Ovary (tissue), 9 donors: ENCODE results near the gene TTC7B. TPM values are rescaled to one million over a fixed set of nuclear protein-coding genes. Genes with fewer than 3 reads are reported as not detected.
A peak's percentile ranks its signal among the peaks of the same experiment; 100 is the strongest.

ENCODE experiments used
- DNase-seq, 5 donors: peaks; one replicate each; pipeline ENCODE4 v3.0.0-alpha.2; 2019 to 2020
- H3K27ac ChIP-seq, 2 donors: fragments of 200-600 bp; one replicate each; pipeline versions ENCODE4 v1.5.1 to v1.8.0; 2019 to 2022
- H3K27me3 ChIP-seq: fragments of 200-600 bp; one replicate; pipeline ENCODE4 v1.8.0; 2022
- H3K36me3 ChIP-seq: fragments of 200-600 bp; sonication (generic); one replicate; pipeline ENCODE4 v1.5.1; 2019
- H3K4me1 ChIP-seq: one replicate; pipeline ENCODE4 v1.8.1; 2013; ENCODE audit warnings: mild to moderate bottlenecking, moderate library complexity; ENCODE audit not compliant: insufficient read depth
- H3K4me3 ChIP-seq: fragments of 200-600 bp; sonication (generic); one replicate; pipeline ENCODE4 v1.5.1; 2017
- H3K9me3 ChIP-seq, 2 donors: fragments of 200-600 bp in 1 of 2; sonication (generic) in 1 of 2; one replicate each; pipeline versions ENCODE4 v1.5.1 to v1.8.1; 2013 to 2019; ENCODE audit warnings: mild to moderate bottlenecking in 1 of 2, moderate library complexity in 1 of 2
- EP300 ChIP-seq: sonication (generic); formaldehyde crosslinking; IDR thresholded peaks from one replicate; pipeline ENCODE4 v1.6.1; 2017; ENCODE audit warnings: antibody characterized with exemption
- POLR2A ChIP-seq: fragments of 450-650 bp; IDR thresholded peaks from one replicate; pipeline ENCODE4 v1.6.1; 2017; ENCODE audit warnings: antibody characterized with exemption, mild to moderate bottlenecking, moderate library complexity
- WGBS, 3 donors: extraction: QIAGEN DNeasy Blood & Tissue Kit in 1 of 3; methylation state at CpG; one replicate each; pipeline versions ENCODE4 v1.1.5 to v1.1.7; 2013 to 2017; 5-methylcytosine and 5-hydroxymethylcytosine counted together
- intact Hi-C, 4 donors: fragments of 100-400 bp; cut with DNase I; formaldehyde crosslinking; loops; one replicate each; pipeline versions ENCODE4 v1.11.0 to v1.15.1; 2022 to 2023
- polyA plus RNA-seq, 2 donors: library from polyadenylated mRNA; stranded (reverse); fragments of 200-250 nt in 1 of 2; fragments of 350-450 nt in 1 of 2; fragmentation: Illumina TruSeq in 1 of 2; extraction: RNeasy Lipid Tissue Mini Kit (QIAGEN cat#74804) in 1 of 2; gene quantifications; one replicate each; pipeline ENCODE4 v1.2.3, GENCODE V29; 2013 to 2014
- total RNA-seq, 7 donors: library from RNA; depleted of rRNA in 2 of 7; stranded (reverse); fragments of >200 nt in 2 of 7; fragmentation: NEBNext Ultra II Directional in 3 of 7; extraction: Animal tissue kit (Norgen Biotek cat#: 25700) in 3 of 7; gene quantifications; one replicate each; pipeline versions ENCODE4 v1.1.0 to v1.2.4, GENCODE V29; 2016 to 2023
- TF ChIP-seq, protein P1 (sequence below), 3 donors: fragments of 450-650 bp in 2 of 3; fragments of 200-600 bp in 1 of 3; IDR thresholded peaks; one replicate each; pipeline versions ENCODE4 v1.5.1 to v1.8.0; 2016 to 2022; ENCODE audit warnings: antibody characterized with exemption in 3 of 3, mild to moderate bottlenecking in 1 of 3
- donor health status: DM: no; HTN: no; CAD: no; lungs with moderate emphysema.
- donor health status: DM: no; HTN: no; CAD: no.
- donor health status: Bipolar disorder and iron deficiency.
- donor health status: DM: yes; HTN: yes; CAD: no.
- donor health status: DM: no; HTN: no; CAD: no.
- donor health status: DM: yes; HTN: yes; CAD: no.

Gene TTC7B
- total and polyA plus RNA-seq, 9 donors: 18.2 to 39.5 (median 34.2) TPM

DNA sequence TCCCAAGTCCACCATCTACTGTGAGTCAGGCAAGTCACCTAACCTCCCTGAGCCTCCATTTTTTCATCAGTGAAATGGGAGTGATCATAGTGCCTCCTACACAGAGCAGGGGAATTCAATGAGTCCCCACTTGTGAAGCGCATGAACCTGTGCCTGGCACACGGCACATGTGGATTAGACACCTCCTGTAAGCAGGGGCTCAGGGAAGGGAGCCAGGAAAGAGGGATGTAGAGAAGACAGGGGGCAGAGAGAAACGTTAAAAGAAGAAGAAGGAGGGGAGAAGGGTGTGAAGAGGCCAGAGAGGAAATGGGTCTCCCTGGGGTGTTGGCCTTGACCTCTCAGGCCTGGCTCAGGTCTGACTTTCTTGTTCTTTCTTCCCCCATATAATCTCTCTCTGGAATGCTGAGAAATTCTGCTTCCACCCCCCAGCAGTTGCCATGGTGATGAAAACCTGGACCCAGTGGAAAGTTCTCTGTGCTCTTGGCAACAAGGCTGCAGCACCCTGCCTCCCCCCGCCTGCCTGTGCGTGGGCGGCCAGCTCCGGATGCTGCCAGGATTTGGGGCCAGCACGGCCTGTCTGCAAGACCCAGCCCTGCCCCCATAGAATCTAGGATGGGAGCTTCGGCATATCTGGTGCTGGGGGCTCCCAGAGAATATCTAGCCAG, 324.9 kb downstream of the TTC7B start:
- WGBS, 3 donors: 5 to 12% (median 7%) methylated on average over 9 of the region's 9 CpGs
- TF ChIP-seq, protein P1, sequence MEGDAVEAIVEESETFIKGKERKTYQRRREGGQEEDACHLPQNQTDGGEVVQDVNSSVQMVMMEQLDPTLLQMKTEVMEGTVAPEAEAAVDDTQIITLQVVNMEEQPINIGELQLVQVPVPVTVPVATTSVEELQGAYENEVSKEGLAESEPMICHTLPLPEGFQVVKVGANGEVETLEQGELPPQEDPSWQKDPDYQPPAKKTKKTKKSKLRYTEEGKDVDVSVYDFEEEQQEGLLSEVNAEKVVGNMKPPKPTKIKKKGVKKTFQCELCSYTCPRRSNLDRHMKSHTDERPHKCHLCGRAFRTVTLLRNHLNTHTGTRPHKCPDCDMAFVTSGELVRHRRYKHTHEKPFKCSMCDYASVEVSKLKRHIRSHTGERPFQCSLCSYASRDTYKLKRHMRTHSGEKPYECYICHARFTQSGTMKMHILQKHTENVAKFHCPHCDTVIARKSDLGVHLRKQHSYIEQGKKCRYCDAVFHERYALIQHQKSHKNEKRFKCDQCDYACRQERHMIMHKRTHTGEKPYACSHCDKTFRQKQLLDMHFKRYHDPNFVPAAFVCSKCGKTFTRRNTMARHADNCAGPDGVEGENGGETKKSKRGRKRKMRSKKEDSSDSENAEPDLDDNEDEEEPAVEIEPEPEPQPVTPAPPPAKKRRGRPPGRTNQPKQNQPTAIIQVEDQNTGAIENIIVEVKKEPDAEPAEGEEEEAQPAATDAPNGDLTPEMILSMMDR (IDR thresholded peaks at IDR 0.05): no peak
- Histone ChIP-seq H3K9me3 (no peaks in the 10 kb centered on the region), H3K27ac (no peak overlapping the region), H3K4me3 (no peak overlapping the region), H3K36me3 (no peaks in the 10 kb centered on the region), H3K4me1 (peaks cover 14% of the 10 kb centered on the region), H3K27me3 (no peaks in the 10 kb centered on the region)
- intact Hi-C loops: no loop called here
- DNase-seq: peak; percentile 87 to 96 (median 90)

DNA sequence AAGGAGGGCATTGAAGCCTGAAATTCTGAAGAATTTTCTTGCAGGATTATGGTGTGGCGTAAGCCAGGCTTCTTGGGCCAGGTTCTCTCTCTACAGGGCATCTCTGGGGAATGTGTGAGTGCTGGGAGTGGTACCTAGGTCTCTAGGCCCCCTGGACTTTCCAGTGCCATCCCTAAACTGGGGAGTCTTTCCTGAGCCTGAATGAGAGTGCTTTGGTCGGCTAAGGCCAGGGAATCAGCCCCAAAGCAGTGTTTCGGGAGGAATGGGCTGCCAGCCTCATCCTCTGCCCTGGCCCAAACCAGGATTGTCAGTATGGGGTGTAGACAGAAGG, 325.5 kb downstream of the TTC7B start:
- DNase-seq: no peak
- Histone ChIP-seq H3K27me3 (no peaks in the 10 kb centered on the region), H3K4me1 (peaks cover 14% of the 10 kb centered on the region), H3K27ac (no peak overlapping the region), H3K9me3 (no peaks in the 10 kb centered on the region), H3K4me3 (no peak overlapping the region), H3K36me3 (no peaks in the 10 kb centered on the region)
- TF ChIP-seq EP300 (no peak), POLR2A (no peak)
- TF ChIP-seq, protein P1 (IDR thresholded peaks at IDR 0.05): no peak
- intact Hi-C loops: no loop called here
- WGBS, 3 donors: 83 to 95% (median 84%) methylated on average over 2 to 3 of the region's 3 CpGs

DNA sequence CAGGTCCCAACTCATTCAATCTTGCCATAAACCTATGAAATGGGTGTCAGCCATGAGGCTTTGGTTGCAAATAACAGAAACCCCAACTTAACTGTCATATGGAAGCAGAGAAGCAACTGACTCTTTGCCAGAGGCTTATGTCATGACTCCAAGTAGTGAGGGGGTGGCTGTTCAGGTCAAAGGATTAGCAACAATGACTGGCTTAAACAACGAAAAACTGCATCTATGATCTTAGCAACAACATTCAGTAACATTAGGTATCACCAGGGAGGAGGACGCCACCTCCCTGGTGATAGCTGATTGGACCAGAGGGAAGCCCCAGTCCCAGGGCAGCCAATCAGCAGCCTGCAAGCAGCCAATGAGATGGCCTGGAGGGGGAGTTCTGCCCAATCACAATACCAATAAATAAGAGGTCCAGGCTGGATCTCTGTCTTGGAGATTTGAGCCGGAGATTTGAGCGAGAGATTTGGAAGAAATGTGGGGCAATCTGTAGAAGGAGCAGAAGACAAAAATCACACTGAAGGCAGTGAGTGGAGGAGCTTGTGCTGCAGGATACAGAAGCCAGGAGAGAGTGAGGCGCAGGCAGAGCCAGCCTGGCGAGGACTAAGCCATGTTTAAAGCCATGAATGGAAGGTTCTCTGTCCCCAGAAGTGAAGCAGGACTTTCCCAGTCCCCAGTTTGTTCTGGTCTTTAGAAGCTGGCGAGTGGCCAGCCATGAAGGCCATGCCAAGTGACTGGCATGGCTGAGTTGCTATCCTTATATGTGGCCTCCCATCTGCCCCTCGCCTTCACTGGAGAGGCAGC, 326.1 kb downstream of the TTC7B start:
- Histone ChIP-seq H3K4me1 (peaks cover 14% of the 10 kb centered on the region), H3K27me3 (no peaks in the 10 kb centered on the region), H3K36me3 (no peaks in the 10 kb centered on the region), H3K9me3 (no peaks in the 10 kb centered on the region), H3K27ac (no peak overlapping the region), H3K4me3 (no peak overlapping the region)
- WGBS, 3 donors: 88 to 92% (median 91%) methylated on average over 8 of the region's 8 CpGs
- intact Hi-C loops: no loop called here
- no peak for DNase-seq
- TF ChIP-seq, protein P1 (IDR thresholded peaks at IDR 0.05): no peak
- TF ChIP-seq POLR2A (no peak), EP300 (no peak)

DNA sequence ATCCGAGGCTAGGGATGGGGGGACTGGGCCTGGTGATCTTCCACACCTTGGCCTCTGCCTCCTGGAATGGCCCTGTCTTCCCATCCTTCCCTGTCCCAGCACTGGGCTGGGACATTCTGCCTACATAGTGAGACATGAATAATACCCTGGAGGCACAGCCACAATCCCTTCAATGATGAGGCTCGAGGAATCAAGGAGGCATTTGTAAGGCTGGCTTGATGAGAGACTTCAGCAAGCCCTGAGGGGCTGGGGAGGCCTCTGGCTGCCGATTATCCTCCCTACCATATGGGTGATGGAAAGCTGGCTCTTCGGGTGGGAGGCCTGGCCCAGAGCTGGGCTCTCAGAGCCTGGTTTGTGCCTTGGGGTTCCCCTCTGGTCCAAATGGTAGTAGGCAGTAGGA, 326.9 kb downstream of the TTC7B start:
- Histone ChIP-seq H3K36me3 (no peaks in the 10 kb centered on the region), H3K27ac (no peak overlapping the region), H3K4me1 (peaks cover 14% of the 10 kb centered on the region), H3K9me3 (no peaks in the 10 kb centered on the region), H3K4me3 (no peak overlapping the region), H3K27me3 (no peaks in the 10 kb centered on the region)
- no peak for DNase-seq
- WGBS, 3 donors: 88 to 93% (median 93%) methylated on average over 4 of the region's 4 CpGs
- intact Hi-C loops: no loop called here
- TF ChIP-seq, protein P1 (IDR thresholded peaks at IDR 0.05): no peak
- TF ChIP-seq EP300 (no peak), POLR2A (no peak)
